Measurements from ENCODE around the gene NRP1.

NRP1 gene

DNA sequence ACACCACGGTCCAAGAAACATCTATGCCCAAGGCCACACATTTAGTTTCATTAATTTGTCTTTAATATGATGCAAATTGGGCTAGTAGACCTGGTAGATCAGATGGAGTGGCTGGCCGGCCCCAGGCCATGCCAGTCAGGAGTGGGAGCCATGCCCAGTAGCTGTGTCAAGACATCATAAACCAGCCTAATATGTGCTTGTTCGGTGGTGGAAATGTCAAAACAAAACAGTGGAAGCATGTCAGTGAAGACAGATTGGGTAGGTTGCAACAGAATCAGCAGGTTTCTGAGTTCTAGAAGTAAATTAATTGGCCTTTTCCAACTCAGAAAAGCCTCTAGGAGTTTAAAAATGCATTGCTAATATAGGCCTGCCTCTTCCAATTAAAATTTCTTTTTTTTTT, 124.7 kb downstream of the NRP1 start:
- TF ChIP-seq, protein P1, sequence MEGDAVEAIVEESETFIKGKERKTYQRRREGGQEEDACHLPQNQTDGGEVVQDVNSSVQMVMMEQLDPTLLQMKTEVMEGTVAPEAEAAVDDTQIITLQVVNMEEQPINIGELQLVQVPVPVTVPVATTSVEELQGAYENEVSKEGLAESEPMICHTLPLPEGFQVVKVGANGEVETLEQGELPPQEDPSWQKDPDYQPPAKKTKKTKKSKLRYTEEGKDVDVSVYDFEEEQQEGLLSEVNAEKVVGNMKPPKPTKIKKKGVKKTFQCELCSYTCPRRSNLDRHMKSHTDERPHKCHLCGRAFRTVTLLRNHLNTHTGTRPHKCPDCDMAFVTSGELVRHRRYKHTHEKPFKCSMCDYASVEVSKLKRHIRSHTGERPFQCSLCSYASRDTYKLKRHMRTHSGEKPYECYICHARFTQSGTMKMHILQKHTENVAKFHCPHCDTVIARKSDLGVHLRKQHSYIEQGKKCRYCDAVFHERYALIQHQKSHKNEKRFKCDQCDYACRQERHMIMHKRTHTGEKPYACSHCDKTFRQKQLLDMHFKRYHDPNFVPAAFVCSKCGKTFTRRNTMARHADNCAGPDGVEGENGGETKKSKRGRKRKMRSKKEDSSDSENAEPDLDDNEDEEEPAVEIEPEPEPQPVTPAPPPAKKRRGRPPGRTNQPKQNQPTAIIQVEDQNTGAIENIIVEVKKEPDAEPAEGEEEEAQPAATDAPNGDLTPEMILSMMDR (IDR thresholded peaks at IDR 0.05; ENCODE audit: low read depth, low read length) = no peak
- H3K4me3 ChIP-seq (ENCODE audit: low read depth, low read length) = no peak overlapping the region
- in situ Hi-C loops (cut with HindIII; ENCODE audit: low sequenced_read_pairs) = no loop called here
- DNase-seq (ENCODE audit: low read depth, low spot score) = no peak

DNA sequence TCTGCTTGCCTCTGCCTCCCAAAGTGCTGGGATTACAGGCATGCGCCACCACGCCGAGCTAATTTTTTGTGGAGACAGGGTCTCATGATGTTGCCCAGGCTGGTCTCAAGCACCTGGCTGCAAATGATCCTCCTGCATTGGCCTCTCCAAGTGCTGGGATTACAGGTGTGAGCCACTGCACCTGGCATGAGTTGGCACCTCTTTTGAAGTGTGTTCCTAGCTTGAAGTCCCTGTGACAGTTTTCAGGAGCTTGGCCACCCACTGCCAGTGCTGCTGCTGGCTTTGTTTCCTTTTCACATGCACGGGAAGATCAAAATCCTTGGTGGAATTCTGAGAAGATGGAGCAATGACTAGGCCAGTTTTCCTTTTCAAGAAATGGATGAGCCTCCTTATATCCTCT, 126.3 kb downstream of the NRP1 start:
- no peak for DNase-seq (ENCODE audit: low read depth, low spot score)
- H3K4me3 ChIP-seq (ENCODE audit: low read depth, low read length) = no peak overlapping the region
- TF ChIP-seq, protein P1 (IDR thresholded peaks at IDR 0.05; ENCODE audit: low read depth, low read length) = no peak
- in situ Hi-C loops (cut with HindIII; ENCODE audit: low sequenced_read_pairs) = no loop called here

DNA sequence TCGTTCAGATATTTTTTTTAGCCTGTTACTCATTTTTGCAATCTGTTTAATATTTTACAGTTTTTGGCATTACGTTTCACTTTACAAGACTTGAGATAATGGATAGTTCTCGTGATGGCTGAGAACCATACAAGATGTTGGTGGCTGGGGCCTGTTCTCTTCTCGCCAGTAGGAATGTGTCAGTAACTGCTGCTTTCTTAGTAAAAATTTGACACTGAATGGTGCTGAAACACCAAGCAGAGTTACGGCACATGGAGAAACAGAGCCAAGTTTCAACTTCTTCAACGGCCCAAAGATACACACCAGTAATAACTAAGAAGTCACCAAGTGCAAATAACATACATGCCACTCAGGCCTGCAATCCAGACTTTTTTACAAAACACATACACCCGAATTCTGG, 130.4 kb downstream of the NRP1 start:
- H3K4me3 ChIP-seq (ENCODE audit: low read depth, low read length) = no peak overlapping the region
- no peak for DNase-seq (ENCODE audit: low read depth, low spot score)
- in situ Hi-C loops (cut with HindIII; ENCODE audit: low sequenced_read_pairs) = no loop called here
- TF ChIP-seq, protein P1 (IDR thresholded peaks at IDR 0.05; ENCODE audit: low read depth, low read length) = no peak

DNA sequence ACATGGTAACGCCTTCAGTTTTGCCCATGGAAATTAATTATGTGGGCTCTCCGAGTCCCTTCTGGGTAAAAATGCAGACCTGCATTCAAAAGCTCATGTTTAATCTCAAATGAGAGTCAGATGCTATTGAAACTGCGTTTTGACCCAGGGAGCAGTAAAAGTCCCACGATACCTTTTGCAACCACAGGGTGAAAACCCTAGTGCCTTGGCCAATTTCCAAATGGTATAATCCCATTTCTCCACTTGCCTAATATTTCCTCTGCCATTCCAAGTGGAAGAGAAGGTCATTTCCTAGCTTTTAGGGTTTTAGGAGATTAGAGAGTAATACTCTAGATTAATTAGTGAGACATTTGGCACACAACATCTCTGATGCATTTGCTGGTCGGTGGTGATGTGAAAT, 132.5 kb downstream of the NRP1 start:
- no peak overlapping the region for H3K4me3 ChIP-seq (ENCODE audit: low read depth, low read length)
- in situ Hi-C loops (cut with HindIII; ENCODE audit: low sequenced_read_pairs) = no loop called here
- DNase-seq (ENCODE audit: low read depth, low spot score) = no peak
- TF ChIP-seq, protein P1 (IDR thresholded peaks at IDR 0.05; ENCODE audit: low read depth, low read length) = no peak

DNA sequence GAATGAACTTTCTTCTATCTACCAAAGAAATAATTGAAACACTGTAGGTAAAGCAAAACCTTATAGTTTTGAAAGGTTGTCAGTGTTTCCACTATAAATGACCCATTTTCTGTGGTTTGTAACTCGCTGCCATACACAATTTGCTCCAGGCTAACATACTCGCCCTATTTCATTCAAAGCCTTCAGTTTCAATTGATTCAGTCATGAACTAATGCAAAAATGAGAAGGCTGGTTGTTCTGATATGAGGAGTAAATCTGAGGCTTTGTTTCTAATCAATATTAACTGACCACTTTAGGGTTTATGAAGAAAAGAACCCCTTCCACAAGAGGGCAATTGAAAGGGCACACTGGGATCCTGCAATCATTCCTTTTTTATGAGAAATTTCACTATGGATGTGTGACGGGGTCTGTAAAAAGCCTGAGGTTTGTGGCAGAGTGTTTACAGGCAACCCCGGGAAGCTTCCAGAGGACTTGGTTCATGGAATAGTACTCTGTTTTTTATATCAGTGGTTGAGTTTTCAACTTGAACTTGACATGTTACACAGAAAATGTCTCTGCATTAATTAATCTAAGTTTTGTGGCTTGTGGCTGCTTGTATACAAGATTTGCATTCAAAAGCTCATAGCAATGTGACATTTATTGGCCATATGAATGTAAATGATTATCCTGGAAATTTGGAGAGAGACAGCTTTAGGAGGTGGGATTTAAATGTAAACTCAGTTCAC, 133.2 kb downstream of the NRP1 start:
- TF ChIP-seq, protein P1 (IDR thresholded peaks at IDR 0.05; ENCODE audit: low read depth, low read length) = no peak
- no peak overlapping the region for H3K4me3 ChIP-seq (ENCODE audit: low read depth, low read length)
- no peak for DNase-seq (ENCODE audit: low read depth, low spot score)
- in situ Hi-C loops (cut with HindIII; ENCODE audit: low sequenced_read_pairs) = no loop called here

DNA sequence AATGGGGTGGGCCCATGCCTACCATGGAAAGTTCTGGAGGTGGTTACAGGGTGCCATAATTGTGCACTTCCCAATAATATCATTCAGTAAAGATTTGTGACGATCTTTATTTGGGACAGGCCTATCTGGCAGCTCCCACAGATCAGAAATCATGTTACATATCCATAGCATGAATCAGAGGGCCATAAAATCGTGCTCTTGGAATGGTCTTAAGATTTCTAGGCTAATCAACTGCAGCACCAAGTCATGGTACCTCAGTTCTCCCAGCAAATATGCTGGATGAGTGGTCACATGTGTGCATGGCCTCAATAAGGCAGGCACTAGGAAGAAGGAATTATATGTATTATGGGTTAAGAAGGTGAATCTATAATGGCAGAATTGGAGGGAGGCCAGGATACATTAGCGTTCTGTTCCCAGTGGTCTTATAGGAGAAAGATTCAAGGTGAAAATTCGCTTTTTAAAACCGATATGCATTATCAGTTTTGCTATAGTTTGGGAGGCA, 134.7 kb downstream of the NRP1 start:
- no peak for DNase-seq (ENCODE audit: low read depth, low spot score)
- TF ChIP-seq, protein P1 (IDR thresholded peaks at IDR 0.05; ENCODE audit: low read depth, low read length) = no peak
- in situ Hi-C loops (cut with HindIII; ENCODE audit: low sequenced_read_pairs) = no loop called here
- H3K4me3 ChIP-seq (ENCODE audit: low read depth, low read length) = no peak overlapping the region
